GM12875 (cell line): ENCODE measurements around the gene NCS1.

Source experiments
- H3K4me3 ChIP-seq: one replicate; pipeline ENCODE4 v1.5.1; 2011; ENCODE audit warnings: low read depth, low read length, control low read depth
- CTCF ChIP-seq: IDR thresholded peaks from 2 replicates; pipeline ENCODE4 v1.5.1; 2011; ENCODE audit warnings: low read depth, mild to moderate bottlenecking, control low read depth, inconsistent platforms, low read length, moderate library complexity, borderline replicate concordance; ENCODE audit not compliant: insufficient read depth

The NCS1 gene

GRCh38 chr9:130239741-130240241 lies 67.6 kb downstream of the NCS1 start:
- no peak overlapping the region for H3K4me3 ChIP-seq
- TF ChIP-seq CTCF, result no peak

- H3K4me3 ChIP-seq, result no peak overlapping the region
- no peak for TF ChIP-seq CTCF
These were observed 68.4 kb downstream of the NCS1 start for GRCh38 chr9:130240410-130241197.

- H3K4me3 ChIP-seq, result no peak overlapping the region
- no peak for TF ChIP-seq CTCF
These were observed 69.0 kb downstream of the NCS1 start for GRCh38 chr9:130241198-130241535.

DNA sequence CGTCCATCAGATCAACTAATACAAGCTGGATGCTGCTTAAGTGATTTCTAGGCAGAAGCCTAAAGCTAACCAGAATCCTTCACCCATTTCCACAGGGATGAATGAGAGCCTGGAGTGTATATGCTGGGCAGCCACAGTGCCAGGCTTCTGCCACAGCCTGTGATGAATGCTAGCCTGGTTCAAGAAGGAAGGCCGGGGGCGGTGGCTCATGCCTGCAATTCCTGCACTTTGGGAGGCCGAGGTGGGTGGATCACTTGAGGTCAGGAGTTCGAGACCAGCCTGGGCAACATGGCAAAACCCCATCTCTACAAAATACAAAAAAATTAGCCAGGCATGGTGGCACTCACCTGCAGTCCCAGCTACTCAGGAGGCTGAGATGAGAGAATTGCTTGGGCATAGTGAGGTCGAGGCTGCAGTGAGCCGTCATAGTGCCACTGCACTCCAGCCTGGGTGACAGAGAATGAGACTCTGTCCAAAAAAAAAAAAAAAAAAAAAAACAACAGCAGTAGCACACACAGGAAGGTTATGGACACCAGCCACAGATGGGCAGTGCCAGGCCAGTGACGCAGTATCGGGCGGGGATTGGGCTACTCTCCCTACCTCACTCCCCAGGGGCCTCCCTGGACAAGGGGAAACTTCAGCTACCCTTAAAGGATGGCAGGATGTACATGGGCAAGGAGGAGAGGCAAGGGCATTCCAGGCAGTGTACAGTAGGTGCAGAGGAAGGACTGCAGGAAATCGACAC lies 70.2 kb downstream of the NCS1 start:
- H3K4me3 ChIP-seq, result no peak overlapping the region
- TF ChIP-seq CTCF, result no peak

DNA sequence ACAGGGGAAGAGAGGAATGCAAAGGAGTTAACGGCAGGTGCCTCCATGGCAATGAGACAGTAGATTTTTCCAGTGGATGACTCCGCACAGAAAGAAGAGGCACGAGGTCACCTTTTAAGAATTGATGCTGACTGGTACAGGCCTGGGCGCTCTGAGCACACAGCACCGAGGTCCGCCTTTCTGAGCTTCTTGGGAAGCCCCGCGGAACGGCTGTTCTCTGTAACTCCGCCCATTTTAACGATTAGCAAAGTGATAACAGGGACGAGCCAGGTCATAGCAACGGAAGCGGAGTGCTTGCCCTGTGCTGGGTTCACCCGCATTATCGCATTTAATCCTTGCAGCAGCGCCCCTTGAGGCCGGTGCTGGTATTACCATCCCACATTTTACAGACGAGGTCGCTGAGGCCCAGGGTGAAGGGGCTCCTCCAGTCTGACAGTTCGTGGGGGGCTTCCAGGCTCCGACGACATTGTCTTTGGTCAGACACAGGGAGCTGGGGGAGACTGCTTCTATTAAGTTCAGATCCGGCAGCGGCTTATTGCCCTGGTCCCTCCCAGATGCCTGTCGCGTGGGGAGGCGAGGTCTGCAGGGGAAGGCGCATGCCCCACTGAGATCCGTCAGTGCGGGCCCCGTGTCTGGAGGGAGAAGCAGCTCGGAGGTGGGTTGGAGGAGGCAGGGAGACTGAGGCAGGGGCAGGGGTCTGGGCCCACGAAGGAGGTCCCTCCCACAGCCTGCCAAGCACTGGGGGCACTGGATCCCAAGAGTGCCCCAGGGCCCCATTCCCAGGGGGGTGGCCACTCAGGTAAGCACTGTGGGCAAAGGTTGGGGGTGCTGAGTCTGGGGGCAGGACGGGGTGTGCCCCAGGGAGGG lies 71.0 kb downstream of the NCS1 start:
- TF ChIP-seq CTCF, result peak; percentile 74
- H3K4me3 ChIP-seq, result no peak overlapping the region

- H3K4me3 ChIP-seq, result no peak overlapping the region
- TF ChIP-seq CTCF, result no peak
These were observed 71.6 kb downstream of the NCS1 start for GRCh38 chr9:130243882-130244170.
